Tibial artery (tissue), 4 donors: ENCODE measurements around the gene SH3D19.
"Not testable (repeated sequence)": the region's sequence is repeated elsewhere in the genome, so short reads cannot be mapped to it uniquely, and the experiment has no call there.

Experiments used
- DNase-seq, 2 donors: peaks; one replicate each; pipeline ENCODE4 v3.0.0-alpha.2; 2019
- H3K27ac ChIP-seq, 2 donors: fragments of 200-600 bp; sonication (generic) in 1 of 2; 1 replicate in 1 of 2; 2 replicates in 1 of 2; pipeline ENCODE4 v1.5.1; 2018 to 2019; ENCODE audit warnings: mild to moderate bottlenecking in 1 of 2
- H3K27me3 ChIP-seq, 2 donors: fragments of 200-600 bp; sonication (generic) in 1 of 2; one replicate each; pipeline versions ENCODE4 v1.5.1 to v1.6.0; 2016 to 2019
- H3K36me3 ChIP-seq, 3 donors: fragments of 200-600 bp; sonication (generic) in 2 of 3; one replicate each; pipeline ENCODE4 v1.5.1; 2016 to 2019; ENCODE audit warnings: mild to moderate bottlenecking in 2 of 3
- H3K4me1 ChIP-seq, 4 donors: fragments of 200-600 bp; sonication (generic) in 2 of 4; 1 replicate in 3 of 4; 2 replicates in 1 of 4; pipeline ENCODE4 v1.5.1; 2016 to 2019
- H3K4me3 ChIP-seq, 2 donors: fragments of 200-600 bp; sonication (generic) in 1 of 2; 1 replicate in 1 of 2; 2 replicates in 1 of 2; pipeline ENCODE4 v1.5.1; 2018 to 2019; ENCODE audit warnings: mild to moderate bottlenecking in 2 of 2
- H3K9me3 ChIP-seq, 3 donors: fragments of 200-600 bp; sonication (generic) in 1 of 3; one replicate each; pipeline ENCODE4 v1.5.1; 2016 to 2019
- CTCF ChIP-seq, 2 experiments: fragments of 200-600 bp in 1 of 2; fragments of 450-650 bp in 1 of 2; IDR thresholded peaks; one replicate each; pipeline ENCODE4 v1.5.1; 2017 to 2019; ENCODE audit warnings: antibody characterized with exemption in 2 of 2, mild to moderate bottlenecking in 1 of 2, moderate library complexity in 1 of 2
- intact Hi-C: fragments of 100-400 bp; cut with DNase I; formaldehyde crosslinking; loops from one replicate; pipeline ENCODE4 v1.15.0; 2023; ENCODE audit warnings: low total_unique reads

Gene SH3D19

DNA sequence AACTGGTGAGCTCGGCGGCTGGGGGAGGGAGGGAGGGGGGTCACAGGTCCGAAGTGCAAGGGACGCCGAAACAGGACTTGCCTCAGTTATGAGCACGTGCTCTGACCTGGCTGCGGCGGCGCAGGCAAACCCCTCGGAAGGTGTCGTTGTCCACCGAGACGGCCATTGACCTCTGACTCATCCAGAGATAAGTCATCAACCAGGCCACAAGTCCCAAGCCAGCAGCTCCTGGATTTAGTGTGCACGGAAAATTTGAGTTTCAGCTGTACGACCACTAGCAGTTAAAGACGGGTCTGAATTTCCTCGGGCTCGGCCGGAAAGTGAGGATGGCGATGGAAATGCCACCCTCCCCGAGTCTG is 674 bp downstream of the SH3D19 start:
- intact Hi-C loops = loop anchor here (10.0 kb wide), 1 partner anchor 100 kb away; no protein-coding TSS in a partner anchor
- DNase-seq = peak; percentile 45 to 71
- Histone ChIP-seq H3K9me3 (no peaks in the 10 kb centered on the region), H3K27me3 (no peaks in the 10 kb centered on the region), H3K4me3 (peak overlapping the region; percentile 76 to 98), H3K36me3 (no peaks in the 10 kb centered on the region), H3K4me1 (peaks cover 0 to 49% (median 27%) of the 10 kb centered on the region in 4 donors), H3K27ac (peak overlapping the region; percentile 92 to 97)
- TF ChIP-seq CTCF (IDR thresholded peaks at IDR 0.05) = no peak

GRCh38 chr4:151324124-151324751 is 1.2 kb downstream of the SH3D19 start:
- peak overlapping the region; percentile 76 to 98 for H3K4me3 ChIP-seq
- H3K27ac ChIP-seq = peak overlapping the region; percentile 92 to 97
- H3K4me1 ChIP-seq = peaks cover 0 to 54% (median 27%) of the 10 kb centered on the region in 4 donors
- intact Hi-C loops = loop anchor here (10.0 kb wide), 1 partner anchor 99 kb away; no protein-coding TSS in a partner anchor
- no peaks in the 10 kb centered on the region for H3K27me3 ChIP-seq
- no peaks in the 10 kb centered on the region for H3K36me3 ChIP-seq
- no peaks in the 10 kb centered on the region for H3K9me3 ChIP-seq
- no peak for TF ChIP-seq CTCF (IDR thresholded peaks at IDR 0.05)
- DNase-seq = no peak

DNA sequence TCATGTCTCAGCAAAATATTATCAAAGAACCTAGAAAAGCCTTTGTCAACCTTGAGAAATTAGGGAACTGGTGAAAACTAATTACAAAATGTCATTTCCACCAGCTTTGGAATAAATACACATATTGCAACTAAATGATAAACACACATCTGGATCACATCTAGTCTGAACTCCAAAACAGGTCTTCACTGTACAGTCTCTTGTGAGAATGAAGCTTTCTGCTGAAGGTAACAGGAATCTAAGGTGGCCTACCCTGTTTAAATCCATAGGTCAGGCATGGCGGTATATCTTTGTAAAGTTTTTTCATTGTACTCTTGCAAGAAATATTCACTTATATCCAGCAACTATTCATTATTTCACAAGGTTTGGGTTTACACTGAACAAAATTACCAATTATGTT is 1.7 kb downstream of the SH3D19 start:
- no peak for TF ChIP-seq CTCF (IDR thresholded peaks at IDR 0.05)
- Histone ChIP-seq H3K4me3 (peak overlapping the region; percentile 76 to 98), H3K9me3 (no peaks in the 10 kb centered on the region), H3K27ac (peak overlapping the region; percentile 92 to 97), H3K4me1 (peaks cover 0 to 59% (median 27%) of the 10 kb centered on the region in 4 donors), H3K36me3 (no peaks in the 10 kb centered on the region), H3K27me3 (no peaks in the 10 kb centered on the region)
- no peak for DNase-seq
- intact Hi-C loops = loop anchor here (10.0 kb wide), 1 partner anchor 99 kb away; no protein-coding TSS in a partner anchor

- intact Hi-C loops = loop anchor here (10.0 kb wide), 1 partner anchor 98 kb away; no protein-coding TSS in a partner anchor
- peak overlapping the region; percentile 76 to 98 for H3K4me3 ChIP-seq
- no peak for DNase-seq
- no peaks in the 10 kb centered on the region for H3K27me3 ChIP-seq
- H3K9me3 ChIP-seq = no peaks in the 10 kb centered on the region
- peak overlapping the region; percentile 92 to 97 for H3K27ac ChIP-seq
- H3K4me1 ChIP-seq = peaks cover 0 to 70% (median 29%) of the 10 kb centered on the region in 4 donors
- no peak for TF ChIP-seq CTCF (IDR thresholded peaks at IDR 0.05)
- H3K36me3 ChIP-seq = no peaks in the 10 kb centered on the region
Measured at GRCh38 chr4:151322570-151322969, 2.8 kb downstream of the SH3D19 start.

DNA sequence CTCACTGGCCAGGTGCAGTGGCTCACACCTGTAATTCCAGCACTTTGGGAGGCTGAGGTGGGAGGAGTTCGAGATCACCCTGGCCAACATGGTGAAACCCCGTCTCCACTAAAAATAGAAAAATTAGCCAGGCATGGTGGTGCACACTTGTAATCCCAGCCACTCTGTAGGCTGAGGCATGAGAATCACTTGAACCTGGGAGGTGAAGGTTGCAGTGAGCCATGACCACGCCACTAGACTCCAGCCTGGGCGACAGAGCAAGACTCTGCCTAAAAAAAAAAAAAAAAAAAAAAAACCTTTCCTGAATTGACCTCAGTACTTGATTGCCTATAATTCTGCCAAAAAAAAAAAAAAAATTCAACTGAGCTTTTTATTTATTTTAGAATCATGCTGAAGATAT is 3.2 kb downstream of the SH3D19 start:
- not testable (repeated sequence) for H3K27me3 ChIP-seq, H3K36me3 ChIP-seq, H3K4me3 ChIP-seq, DNase-seq, H3K9me3 ChIP-seq
- intact Hi-C loops = loop anchor here (10.0 kb wide), 1 partner anchor 97 kb away; no protein-coding TSS in a partner anchor
- Histone ChIP-seq H3K27ac (peak overlapping the region; percentile 41 to 92), H3K4me1 (peaks cover 0 to 74% (median 29%) of the 10 kb centered on the region in 4 donors)

GRCh38 chr4:151321586-151321985 is 3.8 kb downstream of the SH3D19 start:
- Histone ChIP-seq H3K4me3 (no peak overlapping the region), H3K4me1 (peaks cover 0 to 79% (median 29%) of the 10 kb centered on the region in 4 donors), H3K36me3 (no peaks in the 10 kb centered on the region), H3K27me3 (no peaks in the 10 kb centered on the region), H3K9me3 (no peaks in the 10 kb centered on the region), H3K27ac (peak overlapping the region; percentile 41 to 92)
- intact Hi-C loops = loop anchor here (10.0 kb wide), 1 partner anchor 97 kb away; no protein-coding TSS in a partner anchor
- no peak for DNase-seq
- no peak for TF ChIP-seq CTCF (IDR thresholded peaks at IDR 0.05)
